Erythroblast (primary cell): ENCODE results near the gene FAN1.

Experiments used
- DNase-seq, 2 experiments: peaks; one replicate each; lab custom pipeline; 2025; lab: John Stamatoyannopoulos, UW
- GATA1 ChIP-seq: IDR thresholded peaks from 2 replicates; pipeline ENCODE4 v1.6.1; 2011; ENCODE audit warnings: low read depth, mild to moderate bottlenecking, control low read depth, low read length, moderate library complexity
- POLR2A ChIP-seq: IDR thresholded peaks from 2 replicates; pipeline ENCODE4 v1.6.1; 2011; ENCODE audit warnings: mild to moderate bottlenecking, low read length

FAN1 gene

DNA sequence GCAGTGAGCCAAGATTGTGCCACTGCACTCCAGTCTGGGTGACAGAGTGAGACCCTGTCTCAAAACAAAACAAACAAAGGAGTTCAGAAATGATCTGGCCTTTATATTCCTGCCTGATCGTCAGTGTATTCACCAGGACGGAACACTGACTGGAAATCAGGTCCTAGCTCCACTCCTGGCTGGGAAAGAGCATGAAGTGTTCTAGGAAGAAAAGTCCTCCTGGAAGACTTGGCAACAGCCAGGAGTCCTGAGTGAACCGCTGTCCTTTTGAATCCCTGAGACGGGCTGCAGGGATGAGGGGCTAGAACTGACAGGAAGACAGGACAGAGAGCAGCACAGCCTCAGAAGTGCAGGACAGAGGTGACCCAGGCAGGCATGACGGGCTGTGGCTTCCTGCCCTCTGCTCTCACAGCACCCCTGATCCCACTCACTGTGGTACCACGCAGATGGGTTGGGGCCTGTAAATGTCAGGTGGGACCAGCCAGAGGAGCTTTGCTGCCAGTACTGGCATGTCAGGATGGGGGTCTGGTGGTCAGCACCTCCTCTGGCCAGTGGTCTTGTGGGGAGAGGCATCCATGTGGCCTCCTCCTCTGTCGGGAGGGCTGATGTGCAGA, 23.5 kb downstream of the FAN1 start:
- DNase-seq, result no peak
- no peak for TF ChIP-seq POLR2A

DNA sequence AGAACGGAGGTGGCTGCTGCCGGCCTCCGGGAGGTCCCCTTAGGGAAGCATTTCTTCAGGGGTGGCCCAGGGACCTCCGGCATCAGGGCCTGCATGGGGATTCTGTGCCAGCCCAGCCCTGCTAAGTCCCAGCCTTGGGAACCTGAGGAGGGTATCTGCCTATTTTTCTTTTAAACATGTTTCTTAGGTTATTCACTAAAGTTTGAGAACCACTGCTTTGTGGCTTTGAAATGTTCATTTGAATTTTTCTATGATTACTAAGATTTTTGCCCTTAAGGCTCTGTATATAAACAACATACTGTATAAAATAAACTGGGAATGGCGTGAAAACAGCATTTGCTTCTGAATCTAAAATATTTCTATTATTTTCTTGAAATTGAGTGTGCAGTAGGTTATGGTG, 24.4 kb downstream of the FAN1 start:
- no peak for DNase-seq
- no peak for TF ChIP-seq GATA1
- TF ChIP-seq POLR2A, result no peak

DNA sequence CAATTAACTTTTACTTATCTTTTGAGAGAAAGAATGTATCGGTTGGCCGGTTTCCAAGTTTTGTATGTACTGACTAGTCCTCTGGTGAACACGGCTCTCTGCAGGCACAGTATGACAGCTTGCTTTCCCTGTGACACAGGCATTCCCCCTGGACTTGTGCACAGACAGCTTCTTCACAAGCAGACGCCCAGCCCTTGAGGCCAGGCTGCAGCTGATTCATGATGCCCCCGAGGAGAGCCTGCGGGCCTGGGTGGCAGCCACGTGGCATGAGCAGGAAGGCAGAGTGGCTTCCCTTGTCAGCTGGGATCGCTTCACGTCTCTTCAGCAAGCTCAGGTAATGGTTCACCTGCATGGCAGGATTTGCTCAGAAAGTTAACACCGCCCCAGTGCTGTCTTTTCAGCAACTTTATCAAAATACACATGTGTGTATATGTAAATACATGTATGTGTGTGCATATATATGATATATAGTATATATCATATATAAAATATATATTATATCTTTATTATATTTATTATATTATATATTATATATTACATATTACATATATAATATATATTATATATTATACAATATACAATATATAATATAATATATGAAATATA, 25.5 kb downstream of the FAN1 start:
- TF ChIP-seq POLR2A (no peak), GATA1 (no peak)
- DNase-seq, result peak; percentile 18

DNA sequence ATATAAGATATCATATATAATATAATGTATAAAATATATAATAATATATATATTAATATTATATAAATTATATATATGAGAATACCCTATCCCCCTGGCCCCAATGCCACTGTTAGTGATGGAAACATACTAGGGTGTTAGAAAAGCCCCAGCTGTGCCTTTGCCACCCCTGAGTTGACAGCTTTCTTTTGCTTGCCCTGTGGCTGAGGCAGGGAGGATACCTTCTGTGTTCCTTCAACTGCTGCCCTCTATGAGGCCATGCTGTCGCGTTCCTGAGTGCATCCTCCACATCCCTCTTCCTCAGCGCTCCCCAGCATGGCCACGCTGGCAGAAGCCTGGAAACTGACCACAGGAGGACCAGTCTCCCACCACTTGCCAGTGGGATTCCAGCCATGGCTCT, 26.3 kb downstream of the FAN1 start:
- TF ChIP-seq GATA1 (no peak), POLR2A (no peak)
- DNase-seq, result no peak

DNA sequence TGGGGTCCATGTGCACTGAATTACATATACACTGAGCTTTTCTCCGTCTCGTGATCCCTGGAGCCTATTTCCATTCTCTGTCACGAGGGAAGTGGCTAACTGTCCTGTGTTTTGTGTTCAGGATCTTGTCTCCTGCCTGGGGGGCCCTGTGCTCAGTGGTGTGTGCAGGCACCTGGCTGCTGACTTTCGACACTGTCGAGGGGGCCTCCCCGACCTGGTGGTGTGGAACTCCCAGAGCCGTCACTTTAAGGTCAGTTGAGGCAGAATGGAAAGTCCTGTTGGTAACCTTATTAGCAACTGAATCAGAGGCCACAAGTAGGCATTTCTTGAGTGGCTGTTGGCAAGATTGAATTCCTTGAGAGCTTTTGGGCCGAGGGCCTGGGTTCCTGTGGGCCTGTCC, 26.7 kb downstream of the FAN1 start:
- DNase-seq, result no peak
- TF ChIP-seq POLR2A (no peak), GATA1 (no peak)

DNA sequence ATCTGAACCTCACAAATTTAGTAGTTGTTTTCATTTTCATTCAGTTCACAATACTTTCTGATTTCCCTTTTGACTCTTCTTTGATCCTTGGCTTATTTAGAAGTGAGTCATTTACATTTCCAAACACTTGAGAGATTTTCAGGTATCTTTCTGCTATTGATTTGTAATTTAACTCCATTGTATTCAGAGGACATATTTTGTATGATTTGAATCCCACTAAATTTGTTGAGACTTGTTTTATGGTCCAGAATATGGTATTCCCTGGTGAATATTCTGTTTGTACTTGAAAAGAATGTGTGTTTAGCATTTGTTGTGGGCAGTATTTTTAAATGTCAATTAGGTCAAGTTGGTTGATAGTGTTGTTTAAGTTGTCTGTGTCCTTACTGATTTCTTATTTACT, 29.6 kb downstream of the FAN1 start:
- no peak for DNase-seq

DNA sequence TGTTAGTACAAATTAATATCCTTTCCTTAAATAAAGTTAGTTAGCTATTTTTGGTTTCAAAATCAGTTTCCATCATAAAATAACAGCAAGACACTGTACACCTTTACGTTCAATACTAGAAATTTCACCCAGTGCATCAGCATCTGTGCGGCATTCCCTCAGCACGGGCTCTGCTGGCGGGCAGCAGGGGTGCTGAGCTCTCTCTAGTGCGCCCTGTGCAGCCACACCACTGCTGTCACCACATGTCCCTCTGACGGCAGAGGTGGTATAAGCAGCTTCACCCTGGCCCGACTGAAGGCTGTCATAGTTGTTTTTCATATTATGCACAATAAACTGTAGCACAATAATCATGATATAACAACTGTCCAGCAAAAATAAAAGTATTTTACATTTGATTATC, 35.4 kb downstream of the FAN1 start:
- TF ChIP-seq GATA1 (no peak), POLR2A (no peak)
- no peak for DNase-seq

More for the DNA sequence above, 29.6 kb downstream of the FAN1 start:
- no peak for TF ChIP-seq POLR2A
- TF ChIP-seq GATA1, result no peak

DNA sequence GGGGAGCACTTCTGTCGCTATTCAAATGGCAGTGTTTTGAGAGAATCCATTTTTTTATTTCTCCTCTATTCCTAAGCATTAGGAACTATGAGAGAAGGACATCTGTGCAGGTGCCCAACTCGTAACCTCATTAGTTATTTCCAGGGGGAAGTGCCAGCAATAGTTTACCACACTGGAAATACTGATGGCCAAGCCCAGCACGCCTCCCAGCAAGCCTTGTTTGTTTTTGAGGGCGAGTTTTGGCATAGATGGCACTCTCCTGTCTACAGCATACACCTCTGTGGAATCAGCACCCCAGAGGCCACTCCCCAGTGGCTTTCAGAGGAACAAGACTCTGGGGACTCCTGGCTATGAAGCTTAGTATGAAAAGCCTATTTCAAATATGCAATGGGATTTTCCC, 36.6 kb downstream of the FAN1 start:
- no peak for DNase-seq
- TF ChIP-seq GATA1 (no peak), POLR2A (no peak)

DNA sequence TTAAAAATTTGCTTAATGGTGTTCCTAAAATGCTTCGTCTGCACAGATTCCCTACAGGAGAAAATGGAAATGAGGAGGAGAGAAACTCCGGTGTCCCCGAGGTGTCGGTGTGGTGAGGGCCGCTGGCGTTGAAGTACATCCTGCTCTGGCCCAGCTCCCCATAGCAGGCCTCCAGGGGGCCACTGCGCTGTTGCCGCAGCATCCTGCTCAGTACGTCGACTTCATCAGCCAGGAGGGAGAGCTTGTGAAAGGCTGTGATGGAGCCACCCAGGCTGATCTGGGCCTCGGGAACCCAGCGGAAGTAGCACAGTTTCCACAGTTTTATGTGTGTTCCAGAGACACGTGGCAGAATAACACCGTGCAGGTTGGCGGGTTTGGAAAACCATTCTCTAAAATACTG, 37.8 kb downstream of the FAN1 start:
- DNase-seq, result no peak
- no peak for TF ChIP-seq POLR2A
- no peak for TF ChIP-seq GATA1

DNA sequence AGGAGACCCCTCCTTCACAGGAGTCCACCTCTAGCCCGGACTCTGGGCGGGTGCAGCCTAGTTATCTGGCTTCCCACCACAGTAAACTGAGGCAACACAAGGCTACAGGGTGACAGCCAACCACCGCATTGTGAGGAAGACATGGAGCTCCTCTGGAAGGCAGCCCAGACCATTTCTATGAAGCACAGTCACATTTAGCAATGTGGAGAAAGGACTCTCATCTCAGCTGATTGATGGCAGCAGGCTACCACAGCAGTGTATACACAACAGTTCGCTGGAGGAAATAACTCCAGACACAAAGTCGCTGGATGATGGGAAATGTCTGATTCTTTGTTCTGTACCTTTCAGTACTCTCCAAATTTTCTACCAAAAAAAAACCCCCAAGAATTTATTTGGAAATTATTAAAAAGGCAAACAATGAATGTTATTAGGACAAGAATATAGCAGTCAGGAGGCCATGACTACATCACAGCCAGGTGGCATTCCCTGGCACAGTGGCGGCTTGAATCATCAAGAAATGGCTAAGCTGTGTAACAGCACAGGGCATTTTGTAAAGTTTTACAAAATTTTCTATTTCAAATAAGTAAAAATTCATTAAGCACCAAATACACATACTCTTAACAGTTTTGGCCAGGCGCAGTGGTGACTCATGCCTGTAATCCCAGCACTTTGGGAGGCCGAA, 40.1 kb downstream of the FAN1 start:
- DNase-seq, result no peak
- TF ChIP-seq GATA1 (no peak), POLR2A (no peak)

DNA sequence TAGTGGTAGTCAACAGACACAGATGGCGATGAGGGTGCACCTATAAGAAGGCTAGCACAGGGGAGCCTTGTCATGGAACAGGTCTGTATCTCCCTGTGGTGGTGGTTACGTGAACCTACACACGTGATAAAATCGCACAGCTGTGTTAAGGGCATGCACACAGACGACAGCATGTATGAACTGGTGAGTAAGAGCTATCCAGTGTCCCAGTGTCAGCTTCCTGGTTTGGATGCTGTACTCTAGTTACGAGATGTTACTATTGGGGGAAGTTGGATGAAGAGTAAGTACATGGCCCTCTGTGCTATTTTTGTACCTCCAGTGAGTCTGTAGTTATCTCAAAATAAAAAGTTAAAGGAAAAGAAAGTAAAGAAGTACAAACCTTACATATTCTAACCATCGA, 49.5 kb downstream of the FAN1 start:
- TF ChIP-seq GATA1, result no peak
- DNase-seq, result peak in 1 of 2 experiments; percentile 13

DNA sequence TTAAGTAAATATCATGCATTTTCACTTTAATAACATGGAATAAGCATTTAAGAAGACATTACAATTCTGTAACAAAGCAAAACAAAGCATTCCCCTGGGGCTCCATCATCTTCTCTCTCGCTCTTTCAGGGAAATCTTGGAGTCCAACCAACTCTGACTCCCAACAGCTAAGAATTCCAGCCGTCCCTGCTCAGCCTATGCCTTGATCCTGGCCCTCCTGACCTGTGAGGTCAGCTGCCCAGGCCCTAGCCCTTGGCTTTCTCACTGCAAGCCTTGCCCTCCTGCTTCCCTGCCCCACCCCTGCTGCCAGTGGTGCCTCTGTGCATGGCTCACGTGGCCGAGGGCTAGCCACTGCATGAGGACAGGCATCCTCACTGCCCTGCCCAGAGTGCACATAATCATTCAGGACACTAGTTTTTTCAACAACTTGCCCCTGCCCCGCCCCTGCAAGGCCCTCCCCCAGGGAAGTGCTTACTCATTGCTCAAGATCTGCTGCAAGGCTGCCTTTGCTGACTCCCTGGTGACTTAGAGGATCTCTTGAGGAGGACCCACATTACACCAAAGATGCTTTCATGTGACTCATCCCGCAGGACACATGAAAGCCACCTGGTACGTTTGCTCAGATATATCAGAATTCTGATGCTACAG, 50.1 kb downstream of the FAN1 start:
- TF ChIP-seq POLR2A, result no peak
- no peak for TF ChIP-seq GATA1
- DNase-seq, result peak; percentile 90 to 93

DNA sequence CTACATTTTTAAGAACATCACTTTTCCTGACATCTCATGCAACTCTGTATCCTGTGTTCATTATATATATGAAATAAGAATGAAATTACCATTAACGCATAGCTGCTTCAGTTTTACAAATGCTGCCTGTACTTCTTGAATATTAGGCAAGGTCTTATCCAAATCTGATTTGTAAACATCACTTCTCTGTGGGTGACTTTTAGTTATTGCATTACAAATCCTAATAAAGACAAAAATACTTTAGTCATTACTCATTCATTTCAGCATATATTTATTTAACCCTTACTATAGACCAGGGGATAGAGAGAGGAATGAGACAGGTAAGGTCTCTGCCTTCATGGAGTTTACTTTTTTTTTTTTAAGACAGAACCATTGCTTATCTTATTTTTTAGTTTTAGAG, 51.0 kb downstream of the FAN1 start:
- no peak for TF ChIP-seq GATA1
- TF ChIP-seq POLR2A, result no peak
- peak in 1 of 2 experiments; percentile 47 for DNase-seq

DNA sequence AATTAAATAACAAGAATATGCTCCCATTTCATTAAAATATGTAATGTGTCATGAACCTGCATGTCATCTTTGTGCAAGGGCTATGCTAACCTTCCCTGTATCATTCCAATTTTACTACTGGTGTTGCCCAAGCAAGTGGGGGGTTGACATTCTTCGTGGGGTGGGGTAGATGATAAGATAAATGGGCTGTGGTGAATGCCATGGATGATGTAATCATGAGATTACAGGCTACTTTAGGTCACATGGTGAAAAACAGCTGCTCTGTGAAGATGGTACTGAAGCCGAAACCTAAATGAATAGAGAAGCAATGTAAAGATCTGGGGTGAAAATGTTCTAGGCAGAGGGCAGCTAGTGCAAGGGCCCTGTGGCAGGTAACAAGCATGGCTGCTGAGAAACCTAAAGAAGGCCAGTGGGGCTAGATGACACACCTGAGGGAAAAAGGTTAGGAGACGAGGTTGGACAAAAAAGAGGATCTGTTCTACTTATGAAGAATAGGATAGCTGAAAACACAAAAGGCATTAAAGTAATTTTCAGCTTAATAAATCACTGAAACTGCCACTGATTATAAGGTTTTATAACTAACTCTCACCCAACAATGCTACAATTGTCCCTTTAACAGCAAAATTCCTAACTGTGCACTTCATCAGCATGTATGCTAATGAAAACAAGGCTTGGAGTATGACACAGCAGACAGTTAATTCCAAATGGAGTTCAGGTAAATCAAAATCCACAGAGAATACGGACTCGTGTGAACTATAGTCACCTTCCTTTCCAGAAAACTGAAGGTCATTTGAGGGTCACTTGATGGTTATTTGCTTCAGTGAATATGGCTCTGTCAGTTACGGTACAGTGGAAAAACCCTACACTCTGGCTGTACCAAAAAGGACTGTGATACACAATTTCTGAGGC, 52.8 kb downstream of the FAN1 start:
- peak; percentile 71 to 76 for DNase-seq
- TF ChIP-seq POLR2A, result no peak
- TF ChIP-seq GATA1, result no peak
